Cardiac fibroblast (primary cell): ENCODE measurements around the gene STON2.
A peak's percentile ranks its signal among the peaks of the same experiment; 100 is the strongest.

Experiments used
- DNase-seq, 2 donors: peaks; one replicate each; pipeline versions ENCODE4 v3.0.0 to v3.0.0-alpha.2; 2010; ENCODE audit warnings: low read depth in 2 of 2
- H3K4me3 ChIP-seq, 2 donors: replicated peaks in 1 of 2; 1 replicate in 1 of 2; 2 replicates in 1 of 2; pipeline ENCODE4 v1.5.1; 2011; ENCODE audit warnings: low read depth in 2 of 2, low read length in 2 of 2, mild to moderate bottlenecking in 2 of 2, moderate library complexity in 1 of 2
- CTCF ChIP-seq: IDR thresholded peaks from one replicate; pipeline ENCODE4 v1.5.1; 2011; ENCODE audit warnings: low read depth, mild to moderate bottlenecking, low read length, inconsistent platforms

Gene STON2

GRCh38 chr14:81268016-81268416 lies 132.1 kb downstream of the STON2 start:
- TF ChIP-seq CTCF, result no peak
- DNase-seq, result peak in 1 of 2 donors; percentile 2
- H3K4me3 ChIP-seq, result no peak overlapping the region

GRCh38 chr14:81265636-81266169 lies 134.4 kb downstream of the STON2 start:
- no peak for TF ChIP-seq CTCF
- H3K4me3 ChIP-seq, result no peak overlapping the region
- DNase-seq, result no peak

- DNase-seq, result no peak
- no peak for TF ChIP-seq CTCF
- no peak overlapping the region for H3K4me3 ChIP-seq
These were observed 135.5 kb downstream of the STON2 start for GRCh38 chr14:81264671-81265070.

- DNase-seq, result no peak
- H3K4me3 ChIP-seq, result no peak overlapping the region
- no peak for TF ChIP-seq CTCF
These were observed 136.2 kb downstream of the STON2 start for GRCh38 chr14:81263777-81264410.

- no peak for TF ChIP-seq CTCF
- no peak overlapping the region for H3K4me3 ChIP-seq
- DNase-seq, result peak in 1 of 2 donors; percentile 13
These were observed 138.9 kb downstream of the STON2 start for GRCh38 chr14:81261176-81261575.

- DNase-seq, result no peak
- H3K4me3 ChIP-seq, result no peak overlapping the region
- no peak for TF ChIP-seq CTCF
These were observed 139.4 kb downstream of the STON2 start for GRCh38 chr14:81260732-81261131.
